HEK293T (cell line): ENCODE results near the gene RUFY4.

Source experiments
- ARNT ChIP-seq: fragments of 450-650 bp; IDR thresholded peaks from 2 replicates; pipeline ENCODE4 v1.6.1; 2017; ENCODE audit warnings: mild to moderate bottlenecking
- BHLHE40 ChIP-seq: fragments of 450-650 bp; IDR thresholded peaks from 2 replicates; pipeline ENCODE4 v1.6.1; 2016; ENCODE audit warnings: mild to moderate bottlenecking, moderate library complexity, borderline replicate concordance
- ELF4 ChIP-seq: fragments of 450-650 bp; IDR thresholded peaks from 2 replicates; pipeline ENCODE4 v1.6.1; 2017; ENCODE audit warnings: antibody characterized with exemption
- FOXA1 ChIP-seq: fragments of 450-650 bp; IDR thresholded peaks from 2 replicates; pipeline ENCODE4 v1.6.1; 2016; ENCODE audit warnings: mild to moderate bottlenecking
- FOXK2 ChIP-seq: fragments of 450-650 bp; IDR thresholded peaks from 2 replicates; pipeline ENCODE4 v1.6.1; 2016; ENCODE audit warnings: mild to moderate bottlenecking
- FOXM1 ChIP-seq: fragments of 450-650 bp; IDR thresholded peaks from 2 replicates; pipeline ENCODE4 v1.6.1; 2017; ENCODE audit warnings: mild to moderate bottlenecking, borderline replicate concordance
- SP1 ChIP-seq: fragments of 450-650 bp; IDR thresholded peaks from 2 replicates; pipeline ENCODE4 v1.6.1; 2017

DNA sequence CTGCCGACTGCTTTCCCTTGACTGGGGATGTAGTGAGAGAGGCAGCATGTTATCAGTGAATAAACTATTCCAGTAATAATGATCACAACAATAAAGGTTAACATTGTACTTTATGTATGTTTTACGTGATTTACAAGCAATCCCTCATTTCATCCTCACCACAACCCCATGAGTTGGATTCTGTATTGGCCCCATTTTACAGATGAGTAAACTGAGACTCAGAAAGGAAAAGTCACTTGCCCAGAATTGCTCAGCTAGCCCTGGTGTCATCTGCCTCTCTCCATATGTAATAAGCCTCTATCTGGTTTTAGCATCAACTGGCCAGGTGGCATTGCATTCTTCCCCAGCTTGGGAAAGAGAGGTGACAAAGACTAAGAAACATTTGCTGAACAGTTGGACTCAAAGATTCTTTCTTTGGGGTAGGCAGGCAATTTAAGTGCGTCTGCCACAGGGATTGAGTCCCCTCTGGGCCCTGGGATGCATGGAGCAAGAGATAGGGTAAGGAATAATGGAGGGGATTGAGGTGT, 58.9 kb downstream of the RUFY4 start:
- TF ChIP-seq FOXM1 (no peak), SP1 (no peak), ELF4 (no peak), FOXA1 (no peak), ARNT (no peak), BHLHE40 (no peak), FOXK2 (no peak)
